HepG2 (cell line): Measurements from ENCODE around the gene MRGPRE.

ENCODE experiments used
- CBX2 ChIP-seq, 2 experiments: fragments of 200-600 bp in 1 of 2; sonication (generic); formaldehyde crosslinking in 1 of 2; IDR thresholded peaks; 2 replicates each; pipeline versions ENCODE4 v1.7.0 to v1.8.1; 2018 to 2022; ENCODE audit warnings: low read depth in 2 of 2, low read length in 1 of 2, mild to moderate bottlenecking in 1 of 2, missing genetic modification reagents in 1 of 2
- ELF3 ChIP-seq: IDR thresholded peaks from 2 replicates; pipeline ENCODE4 v1.6.1; 2016; ENCODE audit warnings: missing genetic modification reagents, missing compliant biosample characterization
- EP300 ChIP-seq, 3 experiments: sonication (generic) in 1 of 3; formaldehyde crosslinking in 1 of 3; IDR thresholded peaks; 2 replicates each; pipeline versions ENCODE4 v1.5.1 to v1.6.1; 2011 to 2020; ENCODE audit warnings: low read depth in 2 of 3, low read length in 2 of 3, borderline replicate concordance in 1 of 3, improper control_type of control experiment in 1 of 3, mild to moderate bottlenecking in 1 of 3, missing genetic modification reagents in 1 of 3, moderate library complexity in 1 of 3
- GTF2F1 ChIP-seq: fragments of 150-350 bp; IDR thresholded peaks from 2 replicates; pipeline ENCODE4 v1.6.1; 2014; ENCODE audit warnings: low read length
- JUND ChIP-seq: sonication (generic); formaldehyde crosslinking; IDR thresholded peaks from 2 replicates; pipeline ENCODE4 v1.8.0; 2022; ENCODE audit warnings: mild to moderate bottlenecking, missing genetic modification reagents
- KDM6A ChIP-seq: IDR thresholded peaks from 2 replicates; pipeline ENCODE4 v1.6.1; 2016; ENCODE audit warnings: low read depth
- MTA1 ChIP-seq: sonication (generic); formaldehyde crosslinking; IDR thresholded peaks from 2 replicates; pipeline ENCODE4 v1.4.0; 2020; ENCODE audit warnings: missing genetic modification reagents, mild to moderate bottlenecking, borderline replicate concordance
- NCOR1 ChIP-seq: fragments of 200-600 bp; sonication (generic); IDR thresholded peaks from 2 replicates; pipeline ENCODE4 v1.7.0; 2017; ENCODE audit warnings: antibody characterized with exemption, low read length, borderline replicate concordance
- RBM22 ChIP-seq: fragments of 200-400 bp; formaldehyde crosslinking; optimal IDR thresholded peaks from 2 replicates; pipeline ENCODE3; 2017; ENCODE audit warnings: mild to moderate bottlenecking, low read length, moderate library complexity
- SP2 ChIP-seq: sonication (generic); formaldehyde crosslinking; IDR thresholded peaks from 2 replicates; pipeline ENCODE4 v1.5.1; 2020; ENCODE audit warnings: mild to moderate bottlenecking, missing genetic modification reagents
- TF ChIP-seq, protein P1 (sequence below): sonication (generic); formaldehyde crosslinking; IDR thresholded peaks from 2 replicates; pipeline ENCODE4 v1.5.0; 2020; ENCODE audit warnings: mild to moderate bottlenecking, missing genetic modification reagents, moderate library complexity
- TF ChIP-seq, protein P2 (sequence below): IDR thresholded peaks from 2 replicates; pipeline ENCODE4 v1.6.1; 2016; ENCODE audit warnings: missing compliant biosample characterization, missing genetic modification reagents, borderline replicate concordance
- TF ChIP-seq, protein P3 (sequence below): sonication (generic); formaldehyde crosslinking; IDR thresholded peaks from 2 replicates; pipeline ENCODE4 v1.5.0; 2020; ENCODE audit warnings: missing genetic modification reagents

DNA sequence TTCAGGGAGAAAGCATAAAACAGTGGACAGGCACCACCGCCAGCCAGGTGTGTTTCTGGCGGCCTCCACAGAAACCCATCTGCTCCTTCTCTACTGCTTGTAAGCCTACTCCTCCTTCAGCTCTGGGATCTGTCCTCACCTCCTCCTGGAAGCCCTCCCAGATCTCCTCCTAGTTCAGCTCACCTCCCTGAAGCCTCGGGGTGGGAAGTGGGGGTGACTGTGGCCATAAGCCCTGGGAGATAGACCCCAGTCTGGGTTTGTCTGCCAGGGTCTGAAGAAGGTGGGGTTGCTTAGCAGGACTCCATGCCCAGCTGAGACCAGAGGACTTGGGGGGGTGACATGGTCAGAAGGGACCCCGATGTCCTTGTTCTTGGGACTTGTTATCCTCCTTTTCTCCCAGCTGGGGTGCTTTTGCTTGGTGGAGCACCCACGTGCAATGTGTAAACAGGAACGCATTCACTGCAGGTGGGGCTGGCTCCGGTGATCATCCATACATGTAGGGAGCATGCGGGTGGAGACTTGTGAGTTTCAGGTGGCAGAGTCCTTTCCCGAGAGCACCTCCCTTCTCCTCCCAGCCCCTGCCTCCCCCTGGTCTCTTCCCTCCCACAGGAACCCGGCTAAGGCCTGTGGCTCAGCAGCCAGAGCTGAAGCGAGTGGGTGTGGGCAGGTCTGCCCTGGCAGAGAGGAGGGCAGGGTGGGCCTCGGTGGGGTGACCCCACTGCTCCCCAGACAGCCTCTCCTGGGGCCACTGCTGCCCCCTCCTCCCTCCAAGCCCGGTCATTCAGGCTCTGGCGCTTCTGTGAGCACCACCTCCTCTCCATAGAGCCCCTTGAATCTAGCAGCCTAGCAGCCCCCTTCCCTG is 39.5 kb downstream of the MRGPRE start:
- TF ChIP-seq KDM6A (no peak), NCOR1 (no peak), JUND (CRISPR knock-in tag) (no peak), CBX2 (IDR thresholded peaks at IDR 0.05; ENCODE audit: low read depth, low read length) (no peak), CBX2 (CRISPR knock-in tag; IDR thresholded peaks at IDR 0.05; ENCODE audit: low read depth) (no peak), SP2 (no peak), EP300 (IDR thresholded peaks at IDR 0.05; ENCODE audit: low read depth in 2 of 2, low read length in 2 of 2) (no peak), EP300 (CRISPR knock-in tag; IDR thresholded peaks at IDR 0.05; ENCODE audit: borderline replicate concordance) (no peak), MTA1 (no peak), ELF3 (no peak), GTF2F1 (no peak), RBM22 (no peak)
- TF ChIP-seq, protein P1, sequence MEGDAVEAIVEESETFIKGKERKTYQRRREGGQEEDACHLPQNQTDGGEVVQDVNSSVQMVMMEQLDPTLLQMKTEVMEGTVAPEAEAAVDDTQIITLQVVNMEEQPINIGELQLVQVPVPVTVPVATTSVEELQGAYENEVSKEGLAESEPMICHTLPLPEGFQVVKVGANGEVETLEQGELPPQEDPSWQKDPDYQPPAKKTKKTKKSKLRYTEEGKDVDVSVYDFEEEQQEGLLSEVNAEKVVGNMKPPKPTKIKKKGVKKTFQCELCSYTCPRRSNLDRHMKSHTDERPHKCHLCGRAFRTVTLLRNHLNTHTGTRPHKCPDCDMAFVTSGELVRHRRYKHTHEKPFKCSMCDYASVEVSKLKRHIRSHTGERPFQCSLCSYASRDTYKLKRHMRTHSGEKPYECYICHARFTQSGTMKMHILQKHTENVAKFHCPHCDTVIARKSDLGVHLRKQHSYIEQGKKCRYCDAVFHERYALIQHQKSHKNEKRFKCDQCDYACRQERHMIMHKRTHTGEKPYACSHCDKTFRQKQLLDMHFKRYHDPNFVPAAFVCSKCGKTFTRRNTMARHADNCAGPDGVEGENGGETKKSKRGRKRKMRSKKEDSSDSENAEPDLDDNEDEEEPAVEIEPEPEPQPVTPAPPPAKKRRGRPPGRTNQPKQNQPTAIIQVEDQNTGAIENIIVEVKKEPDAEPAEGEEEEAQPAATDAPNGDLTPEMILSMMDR (CRISPR knock-in tag), result no peak
- TF ChIP-seq, protein P2, sequence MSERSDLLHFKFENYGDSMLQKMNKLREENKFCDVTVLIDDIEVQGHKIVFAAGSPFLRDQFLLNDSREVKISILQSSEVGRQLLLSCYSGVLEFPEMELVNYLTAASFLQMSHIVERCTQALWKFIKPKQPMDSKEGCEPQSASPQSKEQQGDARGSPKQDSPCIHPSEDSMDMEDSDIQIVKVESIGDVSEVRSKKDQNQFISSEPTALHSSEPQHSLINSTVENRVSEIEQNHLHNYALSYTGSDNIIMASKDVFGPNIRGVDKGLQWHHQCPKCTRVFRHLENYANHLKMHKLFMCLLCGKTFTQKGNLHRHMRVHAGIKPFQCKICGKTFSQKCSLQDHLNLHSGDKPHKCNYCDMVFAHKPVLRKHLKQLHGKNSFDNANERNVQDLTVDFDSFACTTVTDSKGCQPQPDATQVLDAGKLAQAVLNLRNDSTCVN (CRISPR knock-in tag), result no peak
- TF ChIP-seq, protein P3, sequence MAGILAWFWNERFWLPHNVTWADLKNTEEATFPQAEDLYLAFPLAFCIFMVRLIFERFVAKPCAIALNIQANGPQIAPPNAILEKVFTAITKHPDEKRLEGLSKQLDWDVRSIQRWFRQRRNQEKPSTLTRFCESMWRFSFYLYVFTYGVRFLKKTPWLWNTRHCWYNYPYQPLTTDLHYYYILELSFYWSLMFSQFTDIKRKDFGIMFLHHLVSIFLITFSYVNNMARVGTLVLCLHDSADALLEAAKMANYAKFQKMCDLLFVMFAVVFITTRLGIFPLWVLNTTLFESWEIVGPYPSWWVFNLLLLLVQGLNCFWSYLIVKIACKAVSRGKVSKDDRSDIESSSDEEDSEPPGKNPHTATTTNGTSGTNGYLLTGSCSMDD (CRISPR knock-in tag), result no peak
